Measurements from ENCODE around the gene EFNA1. TPM values are rescaled to one million over a fixed set of nuclear protein-coding genes. Genes with fewer than 3 reads are reported as not detected.

The EFNA1 gene
- total and polyA plus RNA-seq, 2 experiments from 2014 or later, result 3.2 to 5.1 TPM

DNA sequence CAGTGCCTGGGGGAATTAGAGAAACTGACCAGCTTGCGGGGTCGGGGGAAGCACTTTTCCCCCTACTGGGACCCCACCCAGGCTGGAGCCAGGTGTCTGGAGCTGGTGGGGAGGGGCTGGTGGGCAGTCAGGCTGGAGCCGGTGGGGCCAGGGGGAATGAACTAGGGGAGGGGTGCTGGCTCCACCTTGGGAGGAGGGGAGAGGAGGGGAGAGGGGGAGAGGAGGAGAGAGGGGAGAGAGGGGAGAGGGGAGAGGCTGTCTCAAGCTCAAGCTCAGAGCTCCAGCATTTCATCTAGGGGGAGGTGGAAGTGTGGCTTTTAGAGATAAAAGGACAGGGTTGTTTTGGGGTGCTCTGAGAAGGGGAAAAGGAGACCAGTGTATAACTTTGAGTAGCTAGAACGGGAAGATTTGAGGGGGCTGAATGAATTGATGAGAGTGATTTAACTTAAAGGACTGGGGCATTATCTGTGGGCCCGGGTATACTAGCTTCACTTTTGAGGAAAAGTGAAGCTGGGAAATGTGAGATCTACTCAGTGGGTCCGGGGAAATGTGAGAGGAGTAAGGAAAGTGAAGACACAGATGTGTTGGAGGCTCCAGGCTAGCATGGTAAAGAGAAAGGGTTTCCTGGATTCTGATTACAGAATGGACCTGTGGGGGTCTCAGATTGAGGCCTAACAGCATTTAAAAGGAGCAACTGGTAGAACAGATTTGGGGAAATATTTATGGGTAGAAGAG is 2.8 kb downstream of the EFNA1 start (continued):
- TF ChIP-seq ZNF462 (CRISPR knock-in tag; IDR thresholded peaks at IDR 0.05), result no peak
- TF ChIP-seq REST (IDR thresholded peaks at IDR 0.05; ENCODE audit: unreplicated experiment), result no peak
- no peak for TF ChIP-seq NANOG (IDR thresholded peaks at IDR 0.05; ENCODE audit: borderline replicate concordance)

- Mint-ChIP-seq H3K4me1 (peaks cover 48% of the 10 kb centered on the region), H3K36me3 (ENCODE audit: low read depth) (peaks cover 11% of the 10 kb centered on the region), H3K9me3 (no peaks in the 10 kb centered on the region), H3K4me3 (no peak overlapping the region; the same call in 2 of the 3 replicates), H3K27ac (no peak overlapping the region), H3K27me3 (ENCODE audit: insufficient read depth, low read depth, poor library complexity) (peaks cover 58% of the 10 kb centered on the region)
- Histone ChIP-seq H3K4me1 (ENCODE audit: insufficient read depth) (peaks cover 38% of the 10 kb centered on the region), H3K4me3 (no peak overlapping the region), H3K36me3 (ENCODE audit: insufficient read depth) (no peaks in the 10 kb centered on the region), H3K27ac (ENCODE audit: low read depth) (no peak overlapping the region), H3K4me2 (no peak overlapping the region), H4K20me1 (replicated peaks; ENCODE audit: insufficient read depth) (no peaks in the 10 kb centered on the region), H2AFZ (no peak overlapping the region), H3K79me2 (replicated peaks; ENCODE audit: insufficient read depth) (no peaks in the 10 kb centered on the region), H3K27me3 (ENCODE audit: insufficient read depth) (peaks cover 51% of the 10 kb centered on the region), H3F3A (replicated peaks; ENCODE audit: low read depth) (peaks cover 17% of the 10 kb centered on the region), H3K9me2 (ENCODE audit: insufficient read depth) (no peaks in the 10 kb centered on the region)
- DNase-seq (ENCODE audit: low spot score) (no peak), ATAC-seq (no peak)
- TF ChIP-seq EZH2 (IDR thresholded peaks at IDR 0.05; ENCODE audit: low read depth, unreplicated experiment), result no peak
- TF ChIP-seq ZNF114 (CRISPR knock-in tag; IDR thresholded peaks at IDR 0.05), result no peak
- TF ChIP-seq EZH2phosphoT487 (IDR thresholded peaks at IDR 0.05; ENCODE audit: unreplicated experiment), result no peak
- no peak for TF ChIP-seq NANOG (IDR thresholded peaks at IDR 0.05; ENCODE audit: borderline replicate concordance)
Observed at GRCh38 chr1:155131285-155131684, 3.6 kb downstream of the EFNA1 start.

All from GM23338 (cell line).